ENCODE measurements around the gene LHX5.

LHX5 gene

GRCh38 chr12:113477171-113477841, 5.6 kb upstream of the LHX5 start:
- no peak for ATAC-seq

- no peak for ATAC-seq
Observed at GRCh38 chr12:113476176-113476986, 4.7 kb upstream of the LHX5 start.

- no peak for ATAC-seq
Observed at GRCh38 chr12:113475451-113476175, 3.9 kb upstream of the LHX5 start.

- ATAC-seq: no peak
Observed at GRCh38 chr12:113474635-113475436, 3.2 kb upstream of the LHX5 start.

- no peak for ATAC-seq
Observed at GRCh38 chr12:113473942-113474341, 2.3 kb upstream of the LHX5 start.

- ATAC-seq: no peak
Observed at GRCh38 chr12:113473400-113473799, 1.7 kb upstream of the LHX5 start.

- ATAC-seq: no peak
Observed at GRCh38 chr12:113472191-113473121, 785 bp upstream of the LHX5 start.

- ATAC-seq: no peak
Observed at GRCh38 chr12:113470871-113471618, 626 bp downstream of the LHX5 start.

GRCh38 chr12:113469949-113470743, 1.5 kb downstream of the LHX5 start:
- no peak for ATAC-seq

GRCh38 chr12:113469224-113469948, 2.3 kb downstream of the LHX5 start:
- ATAC-seq: no peak

GRCh38 chr12:113468365-113469223, 3.1 kb downstream of the LHX5 start:
- ATAC-seq: no peak

GRCh38 chr12:113467502-113468364, 3.9 kb downstream of the LHX5 start:
- no peak for ATAC-seq

GRCh38 chr12:113467142-113467501, 4.5 kb downstream of the LHX5 start:
- ATAC-seq: no peak

GRCh38 chr12:113466454-113467141, 5.1 kb downstream of the LHX5 start:
- no peak for ATAC-seq

GRCh38 chr12:113465808-113466453, 5.7 kb downstream of the LHX5 start:
- ATAC-seq: no peak

Measured in activated CD4-positive, CD25-positive, alpha-beta regulatory T cell treated with anti-CD3 and anti-CD28 coated beads, Interleukin-2, amount 50 U/mL, for 24 hours (primary cell).